SH-SY5Y (cell line): ENCODE measurements around the gene TSHR.

Experiments
- GATA2 ChIP-seq: IDR thresholded peaks from 2 replicates; pipeline ENCODE4 v1.6.1; 2011; ENCODE audit warnings: mild to moderate bottlenecking, low read depth, low read length
- GATA3 ChIP-seq: IDR thresholded peaks from 2 replicates; pipeline ENCODE4 v1.6.1; 2011; ENCODE audit warnings: low read depth, mild to moderate bottlenecking, low read length, moderate library complexity

The TSHR gene

GRCh38 chr14:80955416-80955941 lies at the start of gene TSHR:
TSHR (plus strand) TSS chr14:80955621; CDS start chr14:80955681, 60 bp downstream.
- no peak for TF ChIP-seq GATA3
- no peak for TF ChIP-seq GATA2

- TF ChIP-seq GATA3 (no peak), GATA2 (no peak)
Observed at GRCh38 chr14:80906336-80906735, 49.1 kb upstream of the TSHR start.

- TF ChIP-seq GATA3: no peak
- no peak for TF ChIP-seq GATA2
Observed at GRCh38 chr14:80906946-80907345, 48.5 kb upstream of the TSHR start.

- TF ChIP-seq GATA3: no peak
- no peak for TF ChIP-seq GATA2
Observed at GRCh38 chr14:80919622-80920021, 35.8 kb upstream of the TSHR start.

GRCh38 chr14:80923368-80923767 lies 32.1 kb upstream of the TSHR start:
- TF ChIP-seq GATA2 (no peak), GATA3 (no peak)

GRCh38 chr14:80924365-80925103 lies 30.9 kb upstream of the TSHR start:
- no peak for TF ChIP-seq GATA2
- TF ChIP-seq GATA3: no peak

GRCh38 chr14:80926397-80927082 lies 28.9 kb upstream of the TSHR start:
- no peak for TF ChIP-seq GATA2

- TF ChIP-seq GATA2 (no peak), GATA3 (no peak)
Observed at GRCh38 chr14:80927083-80927989, 28.1 kb upstream of the TSHR start.

- no peak for TF ChIP-seq GATA2
- no peak for TF ChIP-seq GATA3
Observed at GRCh38 chr14:80930095-80930494, 25.3 kb upstream of the TSHR start.

- TF ChIP-seq GATA2: no peak
- TF ChIP-seq GATA3: no peak
Observed at GRCh38 chr14:80930836-80931389, 24.5 kb upstream of the TSHR start.

GRCh38 chr14:80933282-80933681 lies 22.1 kb upstream of the TSHR start:
- TF ChIP-seq GATA3 (no peak), GATA2 (no peak)

- TF ChIP-seq GATA2 (no peak), GATA3 (no peak)
Observed at GRCh38 chr14:80933686-80934085, 21.7 kb upstream of the TSHR start.

GRCh38 chr14:80940146-80940545 lies 15.3 kb upstream of the TSHR start:
- TF ChIP-seq GATA3: no peak
- TF ChIP-seq GATA2: no peak

GRCh38 chr14:80941241-80942185 lies 13.9 kb upstream of the TSHR start, which contains the start of gene CEP128:
CEP128 (minus strand) TSS chr14:80941738.
- TF ChIP-seq GATA2: no peak
- no peak for TF ChIP-seq GATA3
